NCI-H510A (cell line): ENCODE data around the gene RHEB.

ENCODE experiments used
- DNase-seq: peaks from one replicate; lab custom pipeline; 2025; lab: John Stamatoyannopoulos, UW

The RHEB gene

DNA sequence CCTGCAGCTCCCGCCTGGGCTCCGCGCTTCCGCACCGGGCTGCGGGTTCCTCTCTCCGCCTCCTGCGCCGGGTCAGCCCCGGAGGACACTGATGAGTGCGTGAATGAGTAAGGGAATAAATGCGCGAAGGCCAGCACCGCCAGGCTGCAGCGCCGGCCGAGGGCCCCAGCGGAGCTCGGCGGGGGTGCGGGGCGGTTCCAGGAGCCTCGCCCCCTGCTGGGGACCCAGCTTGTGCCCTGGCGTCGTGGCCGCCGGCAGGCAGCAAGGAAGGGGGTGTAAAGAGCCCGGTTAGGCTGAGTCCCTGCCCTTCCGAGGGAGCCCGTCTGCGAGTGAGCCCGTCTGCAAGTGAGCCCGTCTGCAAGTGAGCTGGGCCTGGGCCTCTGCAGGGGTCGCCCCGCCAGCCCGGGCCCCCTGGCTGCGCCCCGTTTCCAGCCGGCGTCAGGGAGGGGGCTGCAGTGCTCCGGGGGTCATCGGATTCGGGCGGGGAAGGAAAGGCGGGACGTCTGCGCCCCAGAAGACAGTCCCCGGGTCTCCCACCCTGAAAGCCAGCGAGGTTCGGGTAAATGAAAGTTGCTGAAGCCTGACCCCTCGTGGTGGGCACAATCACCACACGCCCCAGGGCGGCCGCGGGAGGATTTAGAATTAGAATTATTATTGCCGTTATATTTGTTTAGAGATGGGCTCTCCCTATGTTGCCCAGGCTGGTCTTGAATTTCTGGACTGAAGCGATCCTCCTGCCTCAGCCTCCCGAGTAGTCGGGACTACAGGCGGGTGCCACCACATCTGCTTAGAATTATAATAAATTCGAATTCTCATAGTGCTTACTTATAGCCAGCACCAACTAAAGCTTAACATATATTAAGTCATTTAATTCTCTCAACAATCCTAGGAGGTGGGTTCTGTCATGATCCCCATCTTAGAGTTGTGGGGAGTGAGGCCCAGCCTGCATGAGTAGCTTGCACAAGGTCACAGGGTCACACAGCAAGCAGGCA is 71.1 kb downstream of the RHEB start:
- no peak for DNase-seq

DNA sequence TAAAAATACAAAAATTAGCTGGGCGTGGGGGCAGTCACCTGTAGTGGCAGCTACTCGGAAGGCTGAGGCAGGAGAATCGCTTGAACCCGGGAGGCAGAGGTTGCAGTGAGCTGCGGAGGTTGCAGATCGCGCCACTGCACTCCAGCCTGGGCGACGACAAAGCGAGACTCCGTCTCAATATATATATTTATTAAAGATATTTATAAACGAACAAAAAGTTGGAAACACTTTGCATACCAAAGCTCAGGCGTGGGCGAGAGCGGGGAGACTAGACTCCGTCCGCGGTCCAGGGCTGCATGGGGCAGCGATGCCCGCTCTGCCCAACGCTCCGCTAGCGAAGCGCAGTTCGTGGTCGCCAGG is 71.8 kb downstream of the RHEB start:
- no peak for DNase-seq

DNA sequence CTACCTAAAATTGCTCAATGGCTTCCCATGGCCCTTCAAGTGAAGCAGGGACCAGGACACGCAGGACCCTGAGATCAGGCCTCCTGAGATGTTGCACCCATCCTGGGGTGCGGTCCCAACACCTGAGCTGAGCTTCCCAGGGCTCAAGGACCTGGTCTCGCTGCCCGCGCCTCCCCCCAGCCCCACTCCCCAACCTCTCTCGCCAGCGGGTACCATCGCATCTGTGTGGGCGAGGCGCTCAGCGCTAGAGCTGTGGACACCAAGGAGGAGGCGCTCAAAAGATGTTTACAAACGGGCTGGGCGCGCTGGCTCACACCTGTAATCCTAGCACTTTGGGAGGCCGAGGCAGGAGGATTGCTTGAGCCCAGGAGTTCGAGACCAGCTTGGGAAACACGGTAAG is 72.4 kb downstream of the RHEB start:
- no peak for DNase-seq

DNA sequence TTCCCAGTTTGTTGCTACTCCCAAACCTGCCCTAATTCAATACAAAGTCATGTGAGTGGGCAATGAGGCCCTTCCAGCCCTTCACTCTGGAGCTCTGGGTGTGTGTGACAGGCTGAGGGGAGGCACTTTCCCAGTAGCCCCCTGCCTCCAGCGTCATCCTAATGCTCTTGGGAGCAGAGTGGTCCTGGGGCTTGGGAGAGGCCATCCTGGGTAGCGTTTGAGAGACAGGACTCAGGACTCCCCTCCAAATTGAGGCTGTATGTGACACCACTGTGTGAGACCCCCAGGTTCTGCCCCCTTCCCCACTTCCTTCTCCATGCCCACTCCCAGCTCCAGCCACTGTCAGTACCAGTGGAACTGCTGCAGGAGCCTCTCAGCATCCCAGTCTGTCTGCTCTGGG is 73.3 kb downstream of the RHEB start:
- DNase-seq: no peak

DNA sequence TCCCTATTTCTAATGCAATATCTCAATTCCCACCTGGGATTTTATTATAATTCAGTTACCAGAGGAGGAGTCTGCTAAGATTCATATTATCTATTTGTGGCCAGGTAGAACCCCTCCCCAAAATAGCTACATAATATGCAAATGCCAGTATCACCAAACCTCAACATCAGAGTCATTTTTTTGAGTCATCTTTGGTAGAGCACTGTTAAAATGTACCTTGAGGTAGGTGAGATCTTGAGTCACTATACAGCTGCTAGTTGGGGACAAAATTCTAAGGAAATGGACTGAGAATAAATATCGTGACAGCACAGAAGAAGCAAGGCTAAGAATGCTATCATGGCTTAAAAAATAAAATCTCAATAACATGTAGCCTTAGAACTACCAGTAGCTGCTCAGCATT is 75.1 kb downstream of the RHEB start:
- DNase-seq: no peak

DNA sequence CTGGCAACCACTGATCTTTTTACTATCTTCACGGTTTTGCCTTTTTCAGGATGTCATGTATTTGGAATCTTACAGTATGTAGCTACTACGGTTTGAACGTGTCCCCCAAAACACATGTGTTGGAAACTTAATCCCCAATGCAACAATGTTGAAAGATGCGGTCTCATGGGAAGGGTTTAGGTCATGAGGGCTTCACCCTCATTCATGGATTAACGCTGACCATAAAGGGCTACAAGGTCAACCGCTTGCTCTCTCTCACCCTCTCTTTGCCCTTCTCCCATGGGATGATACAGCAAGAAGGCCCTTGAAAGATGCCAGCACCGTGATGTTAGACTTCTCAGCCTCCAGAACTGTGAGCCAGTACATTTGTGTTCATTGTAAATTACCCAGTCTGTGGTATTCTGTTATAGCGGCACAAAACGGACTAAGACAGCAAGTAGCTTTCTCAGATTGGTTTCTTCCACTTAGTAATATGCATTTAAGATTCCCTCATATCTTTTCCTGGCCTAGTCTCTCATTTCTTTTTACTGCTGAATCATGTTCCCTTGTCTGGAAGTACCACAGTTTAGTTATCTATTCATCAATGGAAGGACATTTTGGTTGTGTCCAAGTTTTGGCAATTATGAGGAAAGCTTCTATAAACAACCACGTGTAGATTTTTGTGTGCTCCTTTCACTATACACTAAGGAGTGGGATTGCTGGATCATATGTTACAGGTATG is 76.8 kb downstream of the RHEB start:
- DNase-seq: no peak

DNA sequence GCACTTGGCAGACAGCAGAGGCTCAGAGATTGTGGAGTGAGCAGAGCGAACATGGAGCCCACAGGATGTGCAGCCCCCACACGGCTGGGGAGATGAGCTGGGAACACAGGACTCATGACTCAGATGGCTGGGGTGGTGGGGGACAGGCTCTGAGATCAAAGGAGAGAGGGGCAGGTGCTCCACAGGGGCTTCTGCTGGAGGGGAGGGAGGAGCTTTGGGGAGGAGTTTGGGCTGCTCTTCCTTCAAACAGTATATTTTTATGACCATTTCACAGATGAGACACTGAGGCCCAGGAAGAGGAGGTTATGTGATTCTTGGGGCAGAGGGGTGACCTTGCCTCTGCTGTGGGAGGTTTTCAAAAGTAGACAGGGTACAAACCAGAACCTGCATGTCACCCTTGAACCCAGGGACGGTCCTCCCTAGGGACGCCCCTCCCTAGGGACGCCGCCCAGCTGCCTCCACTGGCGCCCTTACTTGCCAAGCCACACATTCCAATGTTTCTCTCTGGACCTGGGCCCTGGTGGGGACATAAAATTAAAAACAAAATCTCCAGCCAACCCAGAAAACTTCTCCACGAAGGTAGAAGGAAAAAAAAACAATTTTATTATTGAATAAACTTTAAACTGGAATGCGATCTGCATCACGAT is 78.8 kb downstream of the RHEB start:
- no peak for DNase-seq

DNA sequence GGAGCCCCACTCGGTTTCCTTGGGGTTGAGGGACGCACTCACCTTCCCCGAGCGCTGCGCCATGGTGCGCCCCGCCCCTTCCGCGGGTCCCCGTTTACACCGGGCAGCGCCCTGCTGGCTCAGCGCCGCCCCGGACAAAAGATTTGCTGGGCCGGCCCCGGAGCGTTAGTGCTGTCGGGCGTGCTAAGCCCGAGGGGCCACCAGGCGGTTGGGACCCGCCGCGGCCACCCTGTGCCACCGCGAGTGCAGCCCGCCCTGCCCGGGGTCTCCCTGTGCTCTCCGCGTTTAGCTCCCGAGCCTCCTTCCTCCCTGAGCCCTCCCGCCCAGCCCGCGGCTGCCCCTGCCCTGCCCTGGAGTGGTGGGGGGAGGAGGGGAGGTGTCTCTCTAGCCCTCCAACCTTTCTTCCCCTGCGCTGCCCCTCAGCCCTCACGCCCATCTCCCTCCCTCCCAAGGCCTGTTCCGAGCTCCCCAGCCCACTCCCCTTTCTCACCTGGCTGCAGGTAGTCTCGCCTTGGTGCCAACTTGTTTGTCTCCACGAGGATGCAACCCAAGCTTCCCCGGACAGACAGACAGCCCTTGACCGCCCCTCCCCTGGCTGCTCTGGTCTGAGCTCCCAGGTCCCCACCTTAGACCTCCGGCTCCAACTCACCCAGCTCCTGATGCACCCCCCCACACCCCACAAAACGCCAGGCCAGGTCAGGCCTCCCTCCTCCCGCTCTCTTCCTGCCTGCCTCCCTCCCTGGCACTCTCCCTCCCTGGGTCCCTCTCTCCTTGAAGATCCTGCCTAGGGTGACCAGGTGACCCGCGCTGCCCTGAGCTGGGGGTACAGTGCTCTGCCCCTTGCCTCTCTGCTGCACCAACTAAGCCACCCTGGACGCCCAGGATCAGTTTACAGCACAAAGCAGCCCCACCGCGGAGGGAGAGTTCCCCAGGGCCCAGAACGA is 79.6 kb downstream of the RHEB start, which contains the start of gene CRYGN:
CRYGN (minus strand) TSS at position 287 of the 944 bp plus-strand sequence; CDS start at position 63, 224 bp downstream.
- no peak for DNase-seq

DNA sequence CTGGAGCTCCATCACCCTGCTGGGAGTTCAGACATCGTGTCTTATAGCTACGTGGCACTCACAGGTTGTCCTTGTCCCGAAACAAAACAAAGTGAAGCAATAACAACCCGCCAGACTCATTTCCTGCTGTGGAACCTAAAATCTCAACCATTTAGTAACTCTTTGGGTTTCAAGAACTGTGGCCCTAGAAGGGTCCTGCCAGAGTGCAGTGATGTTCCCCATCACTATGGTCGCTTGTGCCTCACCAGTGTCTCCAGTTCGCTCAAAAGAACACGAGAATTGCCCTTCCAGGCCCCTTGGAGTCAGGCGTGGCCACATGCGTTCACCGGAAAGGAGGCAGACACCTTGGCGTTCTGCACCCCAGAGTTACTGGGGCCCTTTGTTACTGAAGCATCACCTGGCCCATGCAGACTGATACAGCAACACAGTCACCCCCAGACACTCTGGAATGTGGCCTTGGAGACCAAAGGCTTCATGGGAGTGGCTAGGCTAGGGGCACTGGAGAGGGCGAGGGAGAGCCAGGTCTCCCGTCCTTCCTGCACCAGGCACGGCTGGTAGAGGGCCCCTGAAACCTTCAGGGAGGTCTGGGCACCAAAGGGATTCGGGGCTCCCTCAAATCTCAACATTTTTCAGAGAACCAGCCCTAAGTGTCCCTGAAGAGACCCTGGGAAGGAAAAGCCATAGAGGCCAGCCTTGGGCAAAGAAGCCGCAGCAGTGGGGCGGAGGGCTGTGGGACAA is 80.7 kb downstream of the RHEB start:
- DNase-seq: no peak

DNA sequence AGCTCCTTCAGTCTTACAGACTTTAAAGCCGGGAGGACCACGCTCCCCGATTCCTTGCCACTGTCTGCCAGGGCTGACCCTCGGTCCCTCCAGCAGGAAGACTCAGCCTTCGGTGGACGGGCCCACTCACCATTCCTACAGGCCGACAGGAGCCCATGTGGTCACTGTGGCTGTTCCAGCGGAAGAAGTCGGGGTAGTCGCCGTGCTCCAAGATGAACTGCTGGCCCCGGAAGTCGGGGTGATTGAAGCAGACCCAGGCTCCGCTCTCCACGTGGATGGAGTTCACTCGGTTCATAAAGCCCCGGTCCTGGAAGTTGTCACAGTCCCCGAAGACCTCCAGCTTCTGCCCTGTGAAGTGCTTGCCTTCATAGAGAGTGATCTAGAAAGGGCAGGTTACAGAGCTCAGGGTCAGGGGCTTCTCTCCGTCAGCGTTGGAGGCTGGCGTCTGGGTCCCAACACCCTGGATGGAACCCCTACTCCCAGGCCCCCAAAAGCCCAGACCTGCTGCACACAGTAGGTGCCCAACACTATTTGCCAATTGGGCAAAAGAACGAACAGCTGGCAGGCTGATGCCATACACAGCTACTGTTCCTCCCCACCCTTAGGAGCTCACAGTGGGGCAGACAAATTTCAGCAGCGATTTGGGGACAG is 81.7 kb downstream of the RHEB start:
- no peak for DNase-seq

DNA sequence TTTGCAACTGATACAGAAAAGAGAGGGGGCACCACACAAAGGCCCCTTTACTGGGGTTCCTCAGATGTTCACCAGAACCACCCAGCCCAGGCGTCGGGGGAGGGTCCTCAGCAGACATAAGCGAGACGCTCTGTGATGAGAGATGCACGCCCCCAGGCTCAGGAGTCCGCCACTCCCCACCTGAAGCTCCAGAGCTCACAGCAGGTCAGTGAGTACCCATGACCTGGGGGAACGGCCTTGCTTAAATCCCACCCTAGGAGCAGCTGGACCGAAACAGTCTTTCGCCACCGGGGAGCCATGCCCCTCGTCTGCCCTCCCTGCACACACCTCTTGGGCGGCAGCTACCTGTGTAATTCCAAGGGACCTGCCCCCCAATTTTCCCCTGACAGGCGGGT is 82.5 kb downstream of the RHEB start:
- no peak for DNase-seq

DNA sequence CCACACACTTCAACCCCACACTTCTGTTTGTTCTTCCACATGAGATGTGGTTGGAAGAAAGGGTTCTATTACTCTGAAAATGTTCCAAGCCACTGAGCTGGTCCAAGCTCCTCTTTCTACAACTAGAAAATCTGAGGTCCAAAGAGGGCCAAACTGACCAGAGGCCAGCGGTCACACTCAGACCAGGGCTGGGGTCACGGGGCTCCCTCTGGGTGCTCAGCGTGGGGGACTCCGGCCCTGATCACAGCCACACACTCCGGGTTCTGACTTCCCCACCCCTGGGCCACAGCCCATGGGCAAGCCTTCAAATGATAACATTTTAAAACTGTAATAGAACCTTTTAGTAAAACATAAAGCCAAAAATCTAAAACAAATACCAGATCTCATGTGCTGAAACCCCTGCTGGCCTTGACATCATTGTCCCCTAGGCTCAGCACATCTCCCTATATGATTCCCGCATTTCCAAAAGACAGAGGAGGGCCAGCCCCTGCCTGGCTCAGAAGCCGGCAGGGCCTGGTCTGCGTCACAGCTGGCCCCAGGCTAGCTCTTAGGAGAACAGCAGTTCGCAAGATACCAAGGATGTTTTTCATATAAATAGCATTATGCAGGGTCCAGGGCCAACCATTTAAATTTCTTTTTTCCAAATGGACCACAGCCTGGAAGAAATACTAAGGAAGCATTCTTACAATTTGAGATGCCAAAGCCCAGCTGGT is 83.1 kb downstream of the RHEB start:
- DNase-seq: no peak

DNA sequence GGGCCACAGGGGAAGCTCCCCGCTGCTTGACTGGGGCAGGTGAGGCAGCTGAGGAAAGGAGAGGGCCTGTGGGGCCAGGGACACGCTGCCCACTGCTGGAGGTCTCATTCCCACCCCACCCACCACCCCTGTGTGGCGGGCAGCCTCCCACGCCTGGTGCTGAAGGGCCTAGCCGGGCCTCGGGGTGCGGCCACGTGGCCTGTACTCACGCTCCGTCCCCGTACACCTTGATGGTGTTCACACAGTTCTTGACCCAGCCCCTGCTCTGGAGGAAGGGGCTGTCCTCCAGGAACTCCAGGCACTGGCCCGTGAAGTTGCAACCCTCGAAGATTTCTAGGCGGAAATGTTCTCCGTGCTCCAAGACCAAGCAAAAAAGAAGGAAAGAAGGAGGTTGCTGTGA is 83.7 kb downstream of the RHEB start:
- DNase-seq: no peak

DNA sequence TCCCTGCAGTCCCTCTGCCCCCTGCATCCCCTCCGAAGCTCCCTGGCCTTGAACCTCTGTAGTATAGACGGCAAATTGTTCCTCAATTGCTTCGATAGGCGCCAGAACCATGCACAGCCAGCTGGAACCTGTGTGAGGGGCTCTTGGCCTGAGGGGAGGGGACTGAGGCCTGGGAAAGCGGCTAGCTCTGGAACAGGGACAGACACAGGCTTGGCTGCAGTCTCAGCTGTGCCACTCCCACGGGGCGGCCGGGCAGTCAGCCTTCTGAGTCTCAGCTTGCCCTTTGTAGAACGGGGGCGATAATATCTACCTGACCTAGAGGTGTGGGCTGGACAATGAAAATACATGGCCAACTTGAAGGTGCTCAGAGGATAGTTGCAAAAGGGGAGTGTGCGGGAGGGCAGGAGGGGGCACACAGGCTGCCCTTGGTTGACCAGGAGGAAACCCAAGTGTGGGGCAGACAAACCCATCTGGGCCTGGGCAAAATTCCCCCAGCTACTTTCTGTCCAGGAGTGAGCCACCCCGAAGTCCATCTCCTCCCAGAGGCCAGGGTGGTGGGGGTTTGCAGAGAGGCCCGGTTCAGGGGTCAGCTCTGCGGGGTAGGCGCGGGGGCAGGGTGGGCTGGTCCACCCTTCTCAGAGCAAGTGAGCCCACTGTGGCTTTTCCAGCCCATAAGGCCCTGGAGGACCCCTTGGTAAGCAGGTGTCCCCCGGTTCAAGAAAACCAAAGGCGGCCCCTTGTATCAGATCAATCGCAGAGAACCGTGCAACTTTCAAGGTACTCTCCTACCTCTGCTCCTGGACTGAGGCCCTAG is 84.4 kb downstream of the RHEB start:
- DNase-seq: no peak

DNA sequence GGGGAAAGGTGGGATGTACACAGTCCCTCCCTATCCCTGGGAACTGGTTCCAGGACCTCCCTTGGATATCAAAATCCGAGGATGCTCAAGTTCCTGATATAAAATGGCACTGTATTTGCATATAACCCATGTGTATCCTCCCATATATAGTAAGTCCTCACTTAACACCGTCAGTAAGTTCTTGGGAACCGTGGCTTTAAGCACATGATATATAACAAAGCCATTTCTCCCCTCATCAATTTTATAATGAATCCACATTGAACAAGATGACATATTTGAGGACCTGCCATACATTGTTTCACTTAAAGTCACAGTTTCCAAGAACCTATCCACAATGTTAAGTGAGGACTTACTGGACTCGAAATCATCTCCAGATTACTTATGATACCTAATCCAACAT is 85.1 kb downstream of the RHEB start:
- no peak for DNase-seq

DNA sequence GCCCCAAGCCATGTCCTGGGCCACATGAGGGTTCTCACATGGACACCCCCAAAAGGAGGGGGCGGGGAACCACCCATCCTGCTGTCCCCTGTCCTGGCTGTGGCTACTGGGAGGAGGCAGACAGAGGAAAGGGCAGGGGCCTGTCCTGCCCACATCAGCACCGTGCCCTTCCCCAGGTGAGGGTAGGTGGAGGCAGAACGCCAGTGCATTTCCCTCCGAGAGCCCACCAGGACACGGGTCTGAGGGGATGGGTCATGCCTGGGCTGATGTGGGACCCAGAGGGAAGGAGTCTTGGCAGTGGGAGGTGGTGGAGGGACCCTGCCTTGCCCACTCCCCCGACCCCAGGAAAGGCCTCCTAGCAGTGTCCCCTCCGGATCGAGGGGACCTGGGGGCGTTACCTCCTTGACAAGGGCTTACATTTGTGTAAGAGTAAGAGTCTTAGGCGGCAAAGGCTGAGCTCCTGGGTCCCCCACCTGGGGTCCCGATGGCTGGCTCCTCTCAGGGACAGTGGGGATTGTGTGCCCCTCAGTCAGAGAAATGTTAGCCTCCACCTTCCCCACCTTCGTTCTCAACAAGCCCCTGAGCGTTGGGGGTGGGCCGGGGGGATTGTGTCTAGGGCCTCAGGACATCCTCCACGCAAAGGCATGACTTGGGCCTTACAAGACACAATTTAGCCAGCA is 85.8 kb downstream of the RHEB start:
- no peak for DNase-seq

DNA sequence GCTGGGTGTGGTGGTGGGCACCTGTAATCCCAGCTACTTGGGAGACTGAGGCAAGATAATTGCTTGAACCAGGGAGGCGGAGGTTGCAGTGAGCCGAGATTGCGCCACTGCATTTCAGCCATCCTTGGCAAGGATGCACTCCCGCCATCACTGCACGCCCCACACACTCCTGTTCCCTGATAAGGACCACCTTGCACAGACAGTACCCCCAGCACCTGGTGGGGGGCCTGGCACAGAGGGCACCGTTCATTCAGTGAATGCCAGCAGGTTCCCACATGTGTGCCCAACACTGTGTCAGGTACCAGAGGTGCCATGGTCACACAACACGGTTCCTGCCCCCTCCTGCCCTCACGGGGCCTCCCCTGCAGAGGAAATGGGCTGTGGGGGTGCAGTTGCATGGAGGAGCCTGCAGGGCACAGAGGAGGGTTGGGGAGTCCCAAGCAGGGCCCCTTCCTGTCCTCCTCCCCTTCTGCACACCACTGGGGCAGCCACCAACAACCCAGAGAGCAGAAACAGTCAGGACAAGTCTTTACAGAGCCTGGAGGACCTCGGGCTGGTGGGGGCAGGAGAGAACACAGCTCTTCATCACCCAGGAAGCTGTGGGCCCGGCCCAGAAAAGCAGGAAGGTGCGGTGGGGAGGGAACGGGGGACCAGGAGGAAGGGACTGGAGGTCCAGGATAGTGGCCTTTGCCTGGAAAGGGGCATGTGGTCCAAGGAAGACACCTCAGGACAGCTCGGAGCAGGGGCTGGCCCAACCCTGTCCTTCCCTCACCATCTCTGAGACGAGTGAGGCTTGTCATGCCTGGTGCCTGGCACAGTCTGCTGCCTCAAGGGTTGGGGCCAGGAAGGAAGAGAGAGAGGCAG is 86.8 kb downstream of the RHEB start:
- no peak for DNase-seq
